HG03521 (cell line): ENCODE measurements around the gene RPL37.
"Not testable (repeated sequence)": the region's sequence is repeated elsewhere in the genome, so short reads cannot be mapped to it uniquely, and the experiment has no call there.

Experiments
- ATAC-seq: cut with Tn5 transposase; IDR thresholded peaks from one replicate; pipeline ENCODE4 v1.9.1; 2021; ENCODE audit warnings: mild to moderate bottlenecking, moderate library complexity; ENCODE audit not compliant: unreplicated experiment

Gene RPL37

GRCh38 chr5:40834391-40834848, 602 bp downstream of the RPL37 start:
- ATAC-seq, result no peak

GRCh38 chr5:40833712-40834229, 1.3 kb downstream of the RPL37 start:
- no peak for ATAC-seq

- ATAC-seq, result no peak
These were observed 2.7 kb downstream of the RPL37 start for GRCh38 chr5:40832345-40832744.

- no peak for ATAC-seq
These were observed 3.4 kb downstream of the RPL37 start for GRCh38 chr5:40831346-40832210.

- ATAC-seq, result no peak
These were observed 5.1 kb downstream of the RPL37 start for GRCh38 chr5:40829748-40830533.

- no peak for ATAC-seq
These were observed 6.0 kb downstream of the RPL37 start for GRCh38 chr5:40828690-40829661.

GRCh38 chr5:40828021-40828631, 6.9 kb downstream of the RPL37 start:
- ATAC-seq, result no peak

- no peak for ATAC-seq
These were observed 7.6 kb downstream of the RPL37 start for GRCh38 chr5:40827188-40827977.

GRCh38 chr5:40826489-40827187, 8.4 kb downstream of the RPL37 start:
- no peak for ATAC-seq

- not testable (repeated sequence) for ATAC-seq
These were observed 9.5 kb downstream of the RPL37 start for GRCh38 chr5:40825461-40826043.

GRCh38 chr5:40823459-40823858, 11.6 kb downstream of the RPL37 start:
- no peak for ATAC-seq

GRCh38 chr5:40813698-40814281, 21.2 kb downstream of the RPL37 start:
- ATAC-seq, result no peak

GRCh38 chr5:40812125-40812524, 22.9 kb downstream of the RPL37 start:
- no peak for ATAC-seq

- no peak for ATAC-seq
These were observed 33.1 kb downstream of the RPL37 start for GRCh38 chr5:40801771-40802562.

GRCh38 chr5:40799258-40799657, 35.8 kb downstream of the RPL37 start:
- ATAC-seq, result no peak

- ATAC-seq, result no peak
These were observed 36.2 kb downstream of the RPL37 start for GRCh38 chr5:40798801-40799210.
